Heart right ventricle (tissue), 16 donors: ENCODE data around the gene CHRM1. TPM values are rescaled to one million over a fixed set of nuclear protein-coding genes. Genes with fewer than 3 reads are reported as not detected.

Source experiments
- ATAC-seq, 8 donors: fragments of 200-7000 bp; cut with Tn5 transposase; one replicate each; pipeline ENCODE4 v1.9.1; 2020; ENCODE audit warnings: mild to moderate bottlenecking in 8 of 8, moderate library complexity in 8 of 8, moderate number of reproducible peaks in 1 of 8
- DNase-seq, 2 donors: peaks; one replicate each; pipeline ENCODE4 v3.0.0-alpha.2; 2020
- H3K27ac ChIP-seq, 10 donors: fragments of 200-600 bp; sonication (generic) in 2 of 10; one replicate each; pipeline versions ENCODE4 v1.5.0 to v1.8.0; 2020 to 2022; ENCODE audit warnings: mild to moderate bottlenecking in 3 of 10
- H3K27me3 ChIP-seq, 7 donors: fragments of 200-600 bp; one replicate each; pipeline ENCODE4 v1.8.0; 2021 to 2022; ENCODE audit warnings: mild to moderate bottlenecking in 2 of 7
- H3K36me3 ChIP-seq, 9 donors: fragments of 200-600 bp; sonication (generic) in 1 of 9; one replicate each; pipeline versions ENCODE4 v1.5.0 to v1.8.0; 2020 to 2022; ENCODE audit warnings: mild to moderate bottlenecking in 2 of 9
- H3K4me1 ChIP-seq, 9 donors: fragments of 200-600 bp; sonication (generic) in 1 of 9; one replicate each; pipeline versions ENCODE4 v1.5.0 to v1.8.0; 2020 to 2022; ENCODE audit warnings: mild to moderate bottlenecking in 4 of 9
- H3K4me3 ChIP-seq, 10 donors: fragments of 200-600 bp; sonication (generic) in 2 of 10; one replicate each; pipeline versions ENCODE4 v1.5.0 to v1.8.0; 2020 to 2022; ENCODE audit warnings: mild to moderate bottlenecking in 7 of 10, moderate library complexity in 2 of 10
- H3K9me3 ChIP-seq, 11 donors: fragments of 200-600 bp in 10 of 11; sonication (generic) in 2 of 11; one replicate each; pipeline versions ENCODE4 v1.5.0 to v1.8.0; 2013 to 2022; ENCODE audit warnings: mild to moderate bottlenecking in 2 of 11, control low read depth in 1 of 11, moderate library complexity in 1 of 11
- CTCF ChIP-seq, 9 donors: fragments of 200-600 bp; sonication (generic) in 2 of 9; IDR thresholded peaks; one replicate each; pipeline versions ENCODE4 v1.5.0 to v1.8.0; 2021 to 2022; ENCODE audit warnings: antibody characterized with exemption in 9 of 9, mild to moderate bottlenecking in 5 of 9, moderate library complexity in 1 of 9
- WGBS, 2 donors: extraction: QIAGEN DNeasy Blood & Tissue Kit; methylation state at CpG; one replicate each; pipeline ENCODE4 v1.1.7; 2013; ENCODE audit warnings: inconsistent platforms in 1 of 2; 5-methylcytosine and 5-hydroxymethylcytosine counted together
- intact Hi-C, 10 donors: fragments of 100-400 bp; cut with DNase I; formaldehyde crosslinking; loops; one replicate each; pipeline versions ENCODE4 v1.11.1 to v1.14.2; 2022
- polyA plus RNA-seq, 2 donors: library from polyadenylated mRNA; stranded (reverse); fragments of 200-250 nt; gene quantifications; one replicate each; pipeline ENCODE4 v1.2.3, GENCODE V29; 2013
- total RNA-seq, 10 donors: library from RNA; stranded (reverse); fragmentation: NEBNext Ultra II Directional in 3 of 10; extraction: Animal tissue kit (Norgen Biotek cat#: 25700) in 3 of 10; gene quantifications; one replicate each; pipeline versions ENCODE4 v1.2.1 to v1.2.4, GENCODE V29; 2021 to 2023
- donor health status: Arrhythmogenic right ventricular cardiomyopathy.
- donor health status: ischemic (EF 13 %, LVEDD 7.1; RV severe dilation, severe dysfunction).
- donor health status: healthy with polysubstance abuse.
- donor health status: DM: no; HTN: yes; CAD: no.
- donor health status: DM: no; HTN: no; CAD: no.
- donor health status: ischemic (EF 25% LVEDD 6.9; RV normal size, moderate dysfunction).
- donor health status: ischemic (EF 25% LVEDD 5.7; RV mildly dilated, moderate dysfunction).
- donor health status: healthy.
- donor health status: DM: yes; HTN: yes; CAD: no.
- donor health status: Ischemic cardiomyopathy.
- donor health status: ischemic (EF 35%, LVEDD 5.7; RV mildly dilated, moderate dysfunction).
- donor health status: nonischemic (EF 11% LVEDD 7.7; RV severe dilation, severe dysfunction).
- donor health status: DM: yes; HTN: yes; CAD: no.
- donor health status: PGD.
- donor health status: ischemic (EF 29% LVEDD 5.4; RV normal size, mild dysfunction).
- donor health status: nonischemic (EF 23%, LVEDD 6.1; RV moderate dilation, normal function).

Gene CHRM1
- total and polyA plus RNA-seq, 12 donors, result not detected

- Histone ChIP-seq H3K9me3 (no peaks in the 10 kb centered on the region), H3K4me1 (peaks cover 4 to 27% (median 17%) of the 10 kb centered on the region in 9 donors), H3K27me3 (no peaks in the 10 kb centered on the region), H3K4me3 (no peak overlapping the region), H3K36me3 (no peaks in the 10 kb centered on the region), H3K27ac (no peak overlapping the region)
- peak; percentile 78 to 81 for DNase-seq
- peak; percentile 96 to 100 (median 99) for TF ChIP-seq CTCF (IDR thresholded peaks at IDR 0.05)
- WGBS, 2 donors, result 17% methylated on average over 14 of the region's 14 CpGs
- intact Hi-C loops, result loop anchor here (1.0 to 10.0 kb wide), 7 partner anchors 69 to 309 kb away; no protein-coding TSS in a partner anchor
- ATAC-seq, result peak; percentile 70 to 83 (median 75)
Observed at GRCh38 chr11:62905927-62906531, 15.1 kb downstream of the CHRM1 start.

- intact Hi-C loops, result loop anchor here in 8 of 10 donors (5.0 to 10.0 kb wide), 5 partner anchors 70 to 310 kb away; no protein-coding TSS in a partner anchor
- WGBS, 2 donors, result 30 to 38% methylated on average over 3 of the region's 3 CpGs
- ATAC-seq (no peak), DNase-seq (no peak)
- Histone ChIP-seq H3K4me1 (peaks cover 4 to 27% (median 17%) of the 10 kb centered on the region in 9 donors), H3K27ac (peak overlapping the region in 1 of 10 donors; percentile 20), H3K27me3 (no peaks in the 10 kb centered on the region), H3K36me3 (no peaks in the 10 kb centered on the region), H3K9me3 (no peaks in the 10 kb centered on the region), H3K4me3 (no peak overlapping the region)
- TF ChIP-seq CTCF (IDR thresholded peaks at IDR 0.05), result no peak
Observed at GRCh38 chr11:62905296-62905695, 15.9 kb downstream of the CHRM1 start.

GRCh38 chr11:62902932-62903331 is 18.2 kb downstream of the CHRM1 start:
- no peak for TF ChIP-seq CTCF (IDR thresholded peaks at IDR 0.05)
- DNase-seq (no peak), ATAC-seq (no peak)
- Histone ChIP-seq H3K4me1 (peaks cover 0 to 11% (median 0%) of the 10 kb centered on the region in 9 donors), H3K27me3 (no peaks in the 10 kb centered on the region), H3K27ac (no peak overlapping the region), H3K36me3 (no peaks in the 10 kb centered on the region), H3K9me3 (no peaks in the 10 kb centered on the region), H3K4me3 (no peak overlapping the region)
- 54 to 79% methylated on average over 1 of the region's 1 CpG for WGBS, 2 donors
- intact Hi-C loops, result loop anchor here in 3 of 10 donors (10.0 kb wide), 3 partner anchors 72 to 312 kb away; no protein-coding TSS in a partner anchor

GRCh38 chr11:62898027-62898426 is 23.1 kb downstream of the CHRM1 start:
- Histone ChIP-seq H3K27me3 (no peaks in the 10 kb centered on the region), H3K27ac (no peak overlapping the region), H3K4me1 (peaks cover 0 to 9% (median 0%) of the 10 kb centered on the region in 9 donors), H3K36me3 (no peaks in the 10 kb centered on the region), H3K9me3 (no peaks in the 10 kb centered on the region), H3K4me3 (no peak overlapping the region)
- intact Hi-C loops, result no loop called here
- DNase-seq (no peak), ATAC-seq (no peak)
- no peak for TF ChIP-seq CTCF (IDR thresholded peaks at IDR 0.05)
